ENCODE measurements around the gene SLC6A19. TPM values are rescaled to one million over a fixed set of nuclear protein-coding genes. Genes with fewer than 3 reads are reported as not detected.

SLC6A19 gene
- total and polyA plus RNA-seq, 9 of the 15 experiments (the other 6 are each of a cell fraction or from before 2014, with no cell fraction given): 0.03 to 1.6 (median 0.59) TPM

GRCh38 chr5:1200495-1201326, 684 bp upstream of the SLC6A19 start (continued):
- TF ChIP-seq ZBTB12 (CRISPR knock-in tag; IDR thresholded peaks at IDR 0.05) (0 out of 2 replicates have a peak, but pooled peaks have one; percentile 12), ZNF668 (CRISPR knock-in tag; IDR thresholded peaks at IDR 0.05) (no peak), NR2F6 (CRISPR knock-in tag; IDR thresholded peaks at IDR 0.05) (peak; percentile 69; the same call in 1 of the 2 replicates), E2F3 (CRISPR knock-in tag; IDR thresholded peaks at IDR 0.05) (0 out of 2 replicates have a peak, but pooled peaks have one; percentile 6), ZNF764 (CRISPR knock-in tag; IDR thresholded peaks at IDR 0.05; ENCODE audit: low read depth) (no peak), ZNF740 (CRISPR knock-in tag; IDR thresholded peaks at IDR 0.05) (peak; percentile 27; the same call in 1 of the 2 replicates), ZNF740 (tag; IDR thresholded peaks at IDR 0.05) (no peak), PRPF4 (IDR thresholded peaks at IDR 0.05; ENCODE audit: insufficient read depth, low read depth, low read length, poor library complexity, severe bottlenecking) (no peak), ZFP91 (CRISPR knock-in tag; IDR thresholded peaks at IDR 0.05) (no peak), OTX1 (CRISPR knock-in tag; IDR thresholded peaks at IDR 0.05) (peak; percentile 30; the same call in 1 of the 2 replicates), STAT6 (CRISPR knock-in tag; IDR thresholded peaks at IDR 0.05) (no peak), SUPT5H (IDR thresholded peaks at IDR 0.05) (no peak), ZNF76 (CRISPR knock-in tag; IDR thresholded peaks at IDR 0.05; ENCODE audit: borderline replicate concordance) (0 out of 2 replicates have a peak, but pooled peaks have one; percentile 18), SNAPC5 (CRISPR knock-in tag; IDR thresholded peaks at IDR 0.05) (no peak), HDGF (IDR thresholded peaks at IDR 0.05) (no peak), SETDB1 (IDR thresholded peaks at IDR 0.05; ENCODE audit: low read length) (no peak), ZNF277 (CRISPR knock-in tag; IDR thresholded peaks at IDR 0.05; ENCODE audit: borderline replicate concordance) (no peak)

Measured in K562 (cell line).